Glutamatergic neuron (in vitro differentiated cells): ENCODE measurements around the gene USO1. TPM values are rescaled to one million over a fixed set of nuclear protein-coding genes. Genes with fewer than 3 reads are reported as not detected.
"Not testable (repeated sequence)": the region's sequence is repeated elsewhere in the genome, so short reads cannot be mapped to it uniquely, and the experiment has no call there.

ENCODE experiments used
- DNase-seq: peaks from one replicate; pipeline ENCODE4 v3.0.0; 2022
- H3K27ac Mint-ChIP-seq: one replicate; pipeline ENCODE4 v1.8.0; 2020; ENCODE audit warnings: mild to moderate bottlenecking, mixed read lengths, inconsistent platforms; ENCODE audit not compliant: unreplicated experiment
- H3K27me3 Mint-ChIP-seq: one replicate; pipeline ENCODE4 v1.8.0; 2020; ENCODE audit warnings: mild to moderate bottlenecking, moderate library complexity, mixed read lengths, inconsistent platforms; ENCODE audit not compliant: unreplicated experiment
- H3K36me3 Mint-ChIP-seq: one replicate; pipeline ENCODE4 v1.8.0; 2020; ENCODE audit warnings: mild to moderate bottlenecking, mixed read lengths, inconsistent platforms; ENCODE audit not compliant: unreplicated experiment
- H3K4me1 Mint-ChIP-seq: one replicate; pipeline ENCODE4 v1.8.0; 2020; ENCODE audit warnings: mild to moderate bottlenecking, low read depth, mixed read lengths, inconsistent platforms; ENCODE audit not compliant: unreplicated experiment
- H3K4me3 Mint-ChIP-seq: one replicate; pipeline ENCODE4 v1.8.0; 2020; ENCODE audit warnings: mild to moderate bottlenecking, mixed read lengths, inconsistent platforms; ENCODE audit not compliant: unreplicated experiment
- H3K9me3 Mint-ChIP-seq: one replicate; pipeline ENCODE4 v1.8.0; 2020; ENCODE audit warnings: mild to moderate bottlenecking, moderate library complexity, mixed read lengths, inconsistent platforms; ENCODE audit not compliant: unreplicated experiment
- CTCF ChIP-seq: fragments of 200-600 bp; sonication (generic); IDR thresholded peaks from one replicate; pipeline ENCODE4 v1.5.0; 2021; ENCODE audit not compliant: partially characterized antibody, unreplicated experiment
- total RNA-seq: library from RNA; stranded (reverse); fragmentation: NEBNext Ultra II Directional; extraction: Animal tissue kit (Norgen Biotek cat#: 25700); gene quantifications from one replicate; pipeline ENCODE4 v1.2.1, GENCODE V29; 2021; ENCODE audit not compliant: unreplicated experiment

USO1 gene
- total RNA-seq, 1 donor from 2014 or later: 32.5 TPM

GRCh38 chr4:75679876-75680575 lies 44.4 kb upstream of the USO1 start:
- Mint-ChIP-seq H3K4me3 (no peak overlapping the region), H3K4me1 (no peaks in the 10 kb centered on the region), H3K9me3 (no peaks in the 10 kb centered on the region), H3K36me3 (no peaks in the 10 kb centered on the region), H3K27me3 (no peaks in the 10 kb centered on the region), H3K27ac (no peak overlapping the region)
- TF ChIP-seq CTCF: no peak
- no peak for DNase-seq

DNA sequence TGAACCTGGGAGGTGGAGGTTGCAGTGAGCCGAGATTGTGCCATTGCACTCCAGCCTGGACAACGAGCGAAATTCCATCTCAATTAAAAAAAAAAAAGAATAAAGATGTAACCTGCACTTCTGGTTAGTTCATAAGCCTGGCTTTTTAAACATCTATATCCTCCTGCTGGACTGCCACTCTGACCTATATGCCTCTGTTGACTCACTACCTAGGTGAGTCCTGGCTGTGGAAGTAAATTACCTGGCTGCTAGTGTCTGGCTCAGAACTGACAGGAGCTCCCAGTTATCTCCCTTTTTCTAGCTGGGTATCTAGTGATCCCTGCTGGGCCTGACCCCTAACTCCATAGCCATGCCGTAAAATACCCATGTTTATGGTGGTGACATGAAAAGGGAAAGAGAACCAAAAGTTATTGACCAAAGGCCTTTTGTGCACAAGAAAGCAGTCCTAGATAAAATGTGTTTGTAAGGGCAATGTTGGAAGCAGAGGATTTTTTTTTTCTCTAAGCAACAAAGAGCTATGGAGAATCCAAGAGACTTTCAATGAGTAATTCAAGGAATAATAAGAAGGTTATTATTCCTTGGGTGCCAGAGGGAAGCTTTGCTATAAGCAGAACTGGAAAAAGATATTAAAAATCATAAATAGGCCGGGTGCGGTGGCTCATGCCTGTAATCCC lies 40.8 kb upstream of the USO1 start:
- no peak for TF ChIP-seq CTCF
- no peaks in the 10 kb centered on the region for H3K9me3 Mint-ChIP-seq
- H3K27ac Mint-ChIP-seq: no peak overlapping the region
- H3K36me3 Mint-ChIP-seq: peaks cover 5% of the 10 kb centered on the region
- H3K4me3 Mint-ChIP-seq: no peak overlapping the region
- no peaks in the 10 kb centered on the region for H3K27me3 Mint-ChIP-seq
- no peaks in the 10 kb centered on the region for H3K4me1 Mint-ChIP-seq
- DNase-seq: no peak

GRCh38 chr4:75685546-75686189 lies 38.7 kb upstream of the USO1 start:
- Mint-ChIP-seq H3K4me1 (no peaks in the 10 kb centered on the region), H3K27me3 (no peaks in the 10 kb centered on the region), H3K9me3 (no peaks in the 10 kb centered on the region), H3K27ac (no peak overlapping the region), H3K4me3 (no peak overlapping the region), H3K36me3 (peaks cover 5% of the 10 kb centered on the region)
- no peak for TF ChIP-seq CTCF
- no peak for DNase-seq

GRCh38 chr4:75686346-75686745 lies 38.0 kb upstream of the USO1 start:
- no peak for TF ChIP-seq CTCF
- no peak overlapping the region for H3K27ac Mint-ChIP-seq
- H3K36me3 Mint-ChIP-seq: peaks cover 5% of the 10 kb centered on the region

DNA sequence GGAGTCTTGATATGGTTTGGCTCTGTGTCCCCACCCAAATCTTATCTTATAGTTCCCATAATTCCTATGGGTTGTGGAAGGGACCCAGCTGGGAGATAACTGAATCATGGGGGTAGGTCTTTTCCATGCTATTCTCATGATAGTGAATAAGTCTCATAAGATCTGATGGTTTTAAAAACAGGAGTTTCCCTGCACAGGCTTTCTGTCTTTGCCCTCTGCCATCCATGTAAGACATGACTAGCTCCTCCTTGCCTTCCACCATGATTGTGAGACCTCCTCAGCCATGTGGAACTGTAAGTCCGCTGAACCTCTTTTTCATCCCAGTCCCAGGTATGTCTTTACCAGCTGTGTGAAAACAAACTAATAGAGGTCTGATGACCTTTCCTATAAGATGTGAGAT lies 37.3 kb upstream of the USO1 start:
- not testable (repeated sequence) for H3K4me1 Mint-ChIP-seq, H3K36me3 Mint-ChIP-seq, H3K27me3 Mint-ChIP-seq, H3K27ac Mint-ChIP-seq, H3K4me3 Mint-ChIP-seq, DNase-seq, H3K9me3 Mint-ChIP-seq

More at GRCh38 chr4:75686346-75686745, 38.0 kb upstream of the USO1 start:
- no peaks in the 10 kb centered on the region for H3K9me3 Mint-ChIP-seq
- H3K4me1 Mint-ChIP-seq: no peaks in the 10 kb centered on the region
- DNase-seq: no peak
- no peak overlapping the region for H3K4me3 Mint-ChIP-seq
- H3K27me3 Mint-ChIP-seq: no peaks in the 10 kb centered on the region

DNA sequence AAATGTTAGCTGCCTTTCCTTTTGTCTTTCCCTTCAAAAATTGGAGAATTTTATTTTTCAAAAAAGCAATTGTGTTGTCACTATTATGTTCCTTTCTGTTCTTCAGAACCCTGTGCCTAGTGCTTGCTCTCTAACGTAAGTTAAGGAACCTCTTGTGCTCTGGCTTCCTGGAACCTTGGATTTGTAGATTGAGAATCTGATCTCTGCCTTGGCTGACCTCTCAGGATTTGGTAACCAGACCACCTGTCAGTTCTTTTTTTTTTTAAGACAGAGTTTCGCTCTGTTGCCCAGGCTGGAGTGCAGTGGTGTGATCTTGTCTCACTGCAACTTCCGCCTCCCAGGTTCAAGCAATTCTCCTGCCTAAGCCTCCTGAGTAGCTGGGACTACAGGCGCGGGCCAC lies 32.3 kb upstream of the USO1 start:
- not testable (repeated sequence) for H3K9me3 Mint-ChIP-seq, DNase-seq, H3K27me3 Mint-ChIP-seq, H3K27ac Mint-ChIP-seq, H3K4me3 Mint-ChIP-seq, H3K4me1 Mint-ChIP-seq
- H3K36me3 Mint-ChIP-seq: peaks cover 14% of the 10 kb centered on the region
